H9 (cell line): ENCODE measurements around the gene DKK3. TPM values are rescaled to one million over a fixed set of nuclear protein-coding genes. Genes with fewer than 3 reads are reported as not detected.

Experiments
- DNase-seq: peaks from one replicate; pipeline ENCODE4 v3.0.0-alpha.2; 2017
- H2AFZ ChIP-seq: one replicate; pipeline ENCODE4 v1.6.1; 2013; ENCODE audit warnings: mild to moderate bottlenecking, low read length, control low read depth, moderate library complexity
- H2AK5ac ChIP-seq: 2 replicates; pipeline ENCODE4 v1.6.1; 2013; ENCODE audit warnings: low read length, control low read depth, mixed read lengths; ENCODE audit not compliant: insufficient read length
- H2BK120ac ChIP-seq: one replicate; pipeline ENCODE4 v1.6.1; 2013; ENCODE audit warnings: low read depth, mild to moderate bottlenecking, low read length, control low read depth, inconsistent platforms; ENCODE audit not compliant: poor library complexity, severe bottlenecking
- H2BK12ac ChIP-seq: 2 replicates; pipeline ENCODE4 v1.6.1; 2013; ENCODE audit warnings: low read length, control low read depth, mixed read lengths, low read depth; ENCODE audit not compliant: insufficient read length
- H2BK15ac ChIP-seq: 2 replicates; pipeline ENCODE4 v1.6.1; 2013; ENCODE audit warnings: low read depth, low read length, control low read depth
- H2BK20ac ChIP-seq: one replicate; pipeline ENCODE4 v1.6.1; 2013; ENCODE audit warnings: low read depth, mild to moderate bottlenecking, low read length, control low read depth, inconsistent platforms; ENCODE audit not compliant: poor library complexity, severe bottlenecking
- H2BK5ac ChIP-seq: 2 replicates; pipeline ENCODE4 v1.6.1; 2013; ENCODE audit warnings: low read length, control low read depth, mixed read lengths; ENCODE audit not compliant: insufficient read length
- H3K14ac ChIP-seq: 2 replicates; pipeline ENCODE4 v1.6.1; 2013; ENCODE audit warnings: low read length, control low read depth; ENCODE audit not compliant: insufficient read depth
- H3K18ac ChIP-seq: 2 replicates; pipeline ENCODE4 v1.6.1; 2013; ENCODE audit warnings: low read depth, mild to moderate bottlenecking, mixed read lengths, low read length, control low read depth; ENCODE audit not compliant: insufficient read length
- H3K23ac ChIP-seq: 2 replicates; pipeline ENCODE4 v1.6.1; 2013; ENCODE audit warnings: low read length, control low read depth, mixed read lengths, low read depth; ENCODE audit not compliant: insufficient read length
- H3K23me2 ChIP-seq: 2 replicates; pipeline ENCODE4 v1.6.1; 2013; ENCODE audit warnings: low read depth, mild to moderate bottlenecking, mixed read lengths, low read length, control low read depth; ENCODE audit not compliant: insufficient read length, poor library complexity, severe bottlenecking
- H3K27ac ChIP-seq: 2 replicates; pipeline ENCODE4 v1.5.1; 2013; ENCODE audit warnings: low read length, control low read depth, mixed read lengths, low read depth; ENCODE audit not compliant: insufficient read length
- H3K27me3 ChIP-seq: 2 replicates; pipeline ENCODE4 v1.6.1; 2013; ENCODE audit warnings: low read length, control low read depth, inconsistent platforms; ENCODE audit not compliant: insufficient read depth
- H3K4ac ChIP-seq: 2 replicates; pipeline ENCODE4 v1.6.1; 2013; ENCODE audit warnings: low read depth, mild to moderate bottlenecking, control low read depth, inconsistent platforms, low read length, moderate library complexity
- H3K4me1 ChIP-seq: 2 replicates; pipeline ENCODE4 v1.6.1; 2013; ENCODE audit warnings: low read length, control low read depth, inconsistent platforms; ENCODE audit not compliant: insufficient read depth
- H3K4me2 ChIP-seq: 2 replicates; pipeline ENCODE4 v1.6.1; 2013; ENCODE audit warnings: low read length, control low read depth, mixed read lengths; ENCODE audit not compliant: insufficient read length, insufficient read depth
- H3K56ac ChIP-seq: 2 replicates; pipeline ENCODE4 v1.6.1; 2013; ENCODE audit warnings: low read depth, mild to moderate bottlenecking, mixed read lengths, low read length, control low read depth; ENCODE audit not compliant: insufficient read length
- H3K79me1 ChIP-seq: 2 replicates; pipeline ENCODE4 v1.6.1; 2013; ENCODE audit warnings: low read depth, mild to moderate bottlenecking, moderate library complexity, low read length, control low read depth, inconsistent platforms; ENCODE audit not compliant: insufficient read depth, poor library complexity, severe bottlenecking
- H3K79me2 ChIP-seq: 2 replicates; pipeline ENCODE4 v1.6.1; 2013; ENCODE audit warnings: low read length, control low read depth, inconsistent platforms; ENCODE audit not compliant: insufficient read depth
- H3K9ac ChIP-seq: 2 replicates; pipeline ENCODE4 v1.6.1; 2013; ENCODE audit warnings: low read length, control low read depth, mixed read lengths; ENCODE audit not compliant: insufficient read length; ENCODE audit errors: extremely low read depth
- H3K9me3 ChIP-seq: one replicate; pipeline ENCODE4 v1.6.1; 2013; ENCODE audit warnings: low read depth, low read length, inconsistent platforms; ENCODE audit not compliant: control insufficient read depth
- H3T11ph ChIP-seq: one replicate; pipeline ENCODE4 v1.6.1; 2013; ENCODE audit warnings: mild to moderate bottlenecking, low read length, control low read depth, inconsistent platforms
- H4K20me1 ChIP-seq: one replicate; pipeline ENCODE4 v1.6.1; 2013; ENCODE audit not compliant: control insufficient read depth, insufficient read length, insufficient read depth
- H4K5ac ChIP-seq: 2 replicates; pipeline ENCODE4 v1.6.1; 2013; ENCODE audit warnings: low read depth, mild to moderate bottlenecking, mixed read lengths, low read length, control low read depth; ENCODE audit not compliant: insufficient read length
- H4K8ac ChIP-seq: replicated peaks from 2 replicates; pipeline ENCODE4 v1.6.1; 2013; ENCODE audit warnings: low read length, control low read depth, mixed read lengths, low read depth; ENCODE audit not compliant: insufficient read length
- H4K91ac ChIP-seq: 2 replicates; pipeline ENCODE4 v1.6.1; 2013; ENCODE audit warnings: low read depth, mild to moderate bottlenecking, moderate library complexity, mixed read lengths, low read length, control low read depth; ENCODE audit not compliant: insufficient read length
- H3K27ac Mint-ChIP-seq, 3 experiments: 2 replicates in 2 of 3; 3 replicates in 1 of 3; pipeline ENCODE4 v1.8.0; 2020 to 2021; ENCODE audit warnings: mixed read lengths in 3 of 3, mild to moderate bottlenecking in 1 of 3, moderate library complexity in 1 of 3
- H3K27me3 Mint-ChIP-seq: 2 replicates; pipeline ENCODE4 v1.8.0; 2021; ENCODE audit warnings: low read depth, mild to moderate bottlenecking, moderate library complexity, mixed read lengths
- H3K36me3 Mint-ChIP-seq, 3 experiments: 2 replicates in 2 of 3; 3 replicates in 1 of 3; pipeline ENCODE4 v1.8.0; 2020 to 2021; ENCODE audit warnings: low read depth in 3 of 3, mixed read lengths in 3 of 3; ENCODE audit not compliant: insufficient read depth in 1 of 3
- H3K4me1 Mint-ChIP-seq, 2 experiments: 2 replicates each; pipeline ENCODE4 v1.8.0; 2020; ENCODE audit warnings: mixed read lengths in 2 of 2
- H3K4me3 Mint-ChIP-seq, 2 experiments: 2 replicates in 1 of 2; 3 replicates in 1 of 2; pipeline ENCODE4 v1.8.0; 2020 to 2021; ENCODE audit warnings: mild to moderate bottlenecking in 2 of 2, mixed read lengths in 2 of 2, moderate library complexity in 1 of 2
- H3K9me3 Mint-ChIP-seq, 2 experiments: 2 replicates in 1 of 2; 3 replicates in 1 of 2; pipeline ENCODE4 v1.8.0; 2020; ENCODE audit warnings: mild to moderate bottlenecking in 2 of 2, mixed read lengths in 2 of 2, moderate library complexity in 1 of 2
- CTCF ChIP-seq: fragments of 200-600 bp; sonication (generic); conservative IDR thresholded peaks from 3 replicates; pipeline ENCODE4 v1.8.0; 2021; ENCODE audit warnings: antibody characterized with exemption, mild to moderate bottlenecking
- WGBS: extraction: QIAGEN DNeasy Blood & Tissue Kit; methylation state at CpG from one replicate; pipeline ENCODE4 v1.1.7; 2013; ENCODE audit warnings: missing lambda C conversion rate, low lambda C conversion rate, mixed read lengths; ENCODE audit not compliant: insufficient read length; ENCODE audit errors: extremely low coverage; 5-methylcytosine and 5-hydroxymethylcytosine counted together
- total RNA-seq: library from RNA; stranded (reverse); gene quantifications from 2 replicates; pipeline ENCODE4 v1.2.1, GENCODE V29; 2021

The DKK3 gene
- total RNA-seq, 1 experiment from 2014 or later = 17.1 TPM

- Histone ChIP-seq H4K5ac (no peak overlapping the region), H3K9me3 (no peaks in the 10 kb centered on the region), H3K4ac (no peak overlapping the region), H2BK120ac (no peak overlapping the region), H3K9ac (no peak overlapping the region), H3K4me1 (no peaks in the 10 kb centered on the region; the same call in 1 of the 2 replicates), H3K18ac (no peak overlapping the region), H4K91ac (no peak overlapping the region), H2AFZ (no peak overlapping the region), H3K79me1 (no peaks in the 10 kb centered on the region), H2BK15ac (no peak overlapping the region), H3T11ph (no peak overlapping the region), H4K20me1 (no peaks in the 10 kb centered on the region), H2BK20ac (no peak overlapping the region), H3K79me2 (no peaks in the 10 kb centered on the region), H3K23me2 (no peaks in the 10 kb centered on the region), H3K27ac (no peak overlapping the region), H3K4me2 (no peak overlapping the region), H2BK5ac (no peak overlapping the region), H4K8ac (no peak overlapping the region), H2BK12ac (no peak overlapping the region), H3K14ac (no peak overlapping the region; the same call in 1 of the 2 replicates), H2AK5ac (no peak overlapping the region), H3K56ac (no peak overlapping the region), H3K27me3 (no peaks in the 10 kb centered on the region), H3K23ac (no peak overlapping the region)
- peak overlapping the region in 1 of 3 experiments; percentile 64; a peak in 1 of 7 replicates for H3K27ac Mint-ChIP-seq
- no peaks in the 10 kb centered on the region; the same call in 1 of the 2 replicates for H3K27me3 Mint-ChIP-seq
- no peak overlapping the region for H3K4me3 Mint-ChIP-seq
- H3K4me1 Mint-ChIP-seq = peaks cover 7 to 10% of the 10 kb centered on the region in 2 experiments
- no peaks in the 10 kb centered on the region for H3K9me3 Mint-ChIP-seq
- no peak for TF ChIP-seq CTCF
- peaks cover 0 to 12% (median 3%) of the 10 kb centered on the region in 3 experiments; a peak in 2 of 7 replicates for H3K36me3 Mint-ChIP-seq
- WGBS = no CpG with 5 or more reads among the region's 11 CpGs
- no peak for DNase-seq
These were observed 39.7 kb downstream of the DKK3 start for GRCh38 chr11:11968511-11969280.
